HepG2 (cell line): ENCODE data around the gene DPH2. TPM values are rescaled to one million over a fixed set of nuclear protein-coding genes. Genes with fewer than 3 reads are reported as not detected.

Source experiments
- ATAC-seq: fragments of 200-7000 bp; cut with Tn5 transposase; 3 replicates; pipeline ENCODE4 v1.9.1; 2020; ENCODE audit warnings: mild to moderate bottlenecking, moderate library complexity
- BruUV-seq: library from RNA; stranded (reverse); fragments of 400-500 nt; replicated peaks from 2 replicates; lab custom pipeline; 2021; lab: Mats Ljungman, UMichigan
- CTCF ChIA-PET: fragments of 300-600 bp; formaldehyde crosslinking; extraction: SDS; loops from one replicate; lab custom pipeline; 2021; ENCODE audit warnings: low total read pairs, inconsistent platforms, low intra/inter-chr PET ratio; lab: Yijun Ruan, JAX
- POLR2A ChIA-PET: fragments of 350-600 bp; sonication (Branson Sonifier 250); formaldehyde crosslinking; loops from one replicate; lab custom pipeline; 2020; ENCODE audit warnings: antibody characterized with exemption, inconsistent platforms; lab: Yijun Ruan, JAX
- DNase-seq: peaks from one replicate; pipeline ENCODE4 v3.0.0-alpha.2; 2015; ENCODE audit warnings: low spot score
- FAIRE-seq: peaks from 3 replicates; lab custom pipeline; 2011; peaks lifted over from hg19 to GRCh38; lab: Jason Lieb, UNC
- H2AFZ ChIP-seq: one replicate; pipeline ENCODE4 v1.6.1; 2011; ENCODE audit warnings: low read length, inconsistent platforms
- H3K27ac ChIP-seq: fragments of 300-600 bp; 3 replicates; pipeline ENCODE4 v1.8.0; 2011; ENCODE audit warnings: mixed run types, mild to moderate bottlenecking, mixed read lengths, low read length, inconsistent platforms; ENCODE audit not compliant: insufficient read depth; ENCODE audit errors: extremely low read length
- H3K27me3 ChIP-seq, 2 experiments: fragments of 200-600 bp in 1 of 2; 2 replicates in 1 of 2; 3 replicates in 1 of 2; pipeline versions ENCODE4 v1.6.0 to v1.8.0; 2011; ENCODE audit warnings: low read length in 2 of 2, mild to moderate bottlenecking in 2 of 2, moderate library complexity in 2 of 2, inconsistent platforms in 1 of 2; ENCODE audit not compliant: insufficient read depth in 2 of 2, control insufficient read depth in 1 of 2
- H3K36me3 ChIP-seq, 2 experiments: fragments of 200-600 bp in 1 of 2; replicated peaks in 1 of 2; 2 replicates in 1 of 2; 3 replicates in 1 of 2; pipeline versions ENCODE4 v1.5.1 to v1.8.0; 2011; ENCODE audit warnings: low read length in 2 of 2, inconsistent platforms in 1 of 2; ENCODE audit not compliant: insufficient read depth in 2 of 2, control insufficient read depth in 1 of 2
- H3K4me1 ChIP-seq: 2 replicates; pipeline ENCODE4 v1.5.1; 2012; ENCODE audit warnings: low read length, inconsistent platforms; ENCODE audit not compliant: insufficient read depth
- H3K4me2 ChIP-seq: 2 replicates; pipeline ENCODE4 v1.6.0; 2011; ENCODE audit warnings: low read depth, low read length, inconsistent platforms
- H3K4me3 ChIP-seq, 3 experiments: fragments of 200-600 bp in 1 of 3; sonication (generic), shearing (Covaris generic) in 1 of 3; replicated peaks in 1 of 3; 2 replicates each; pipeline ENCODE4 v1.5.1; 2011 to 2016; ENCODE audit warnings: low read length in 3 of 3, inconsistent platforms in 2 of 3, low read depth in 2 of 3, mild to moderate bottlenecking in 2 of 3, control low read depth in 1 of 3, mixed read lengths in 1 of 3; ENCODE audit not compliant: insufficient read depth in 1 of 3
- H3K79me2 ChIP-seq: one replicate; pipeline ENCODE4 v1.6.1; 2011; ENCODE audit warnings: low read length, inconsistent platforms; ENCODE audit not compliant: insufficient read depth
- H3K9ac ChIP-seq: 2 replicates; pipeline ENCODE4 v1.6.0; 2011; ENCODE audit warnings: mild to moderate bottlenecking, low read depth, low read length, inconsistent platforms; ENCODE audit not compliant: insufficient read depth
- H3K9me3 ChIP-seq: 2 replicates; pipeline ENCODE4 v1.5.1; 2012; ENCODE audit warnings: mild to moderate bottlenecking, low read length
- H4K20me1 ChIP-seq: 2 replicates; pipeline ENCODE4 v1.6.0; 2011; ENCODE audit warnings: inconsistent platforms, mild to moderate bottlenecking, low read length, moderate library complexity; ENCODE audit not compliant: insufficient read depth
- DPF2 ChIP-seq: sonication (generic); formaldehyde crosslinking; IDR thresholded peaks from 2 replicates; pipeline ENCODE4 v1.4.0; 2020; ENCODE audit warnings: mild to moderate bottlenecking, low read depth, missing genetic modification reagents, borderline replicate concordance
- JUNB ChIP-seq: sonication (generic); formaldehyde crosslinking; IDR thresholded peaks from 2 replicates; pipeline ENCODE4 v1.8.0; 2022; ENCODE audit warnings: missing genetic modification reagents, mild to moderate bottlenecking, borderline replicate concordance
- KLF11 ChIP-seq: IDR thresholded peaks from 2 replicates; pipeline ENCODE4 v1.6.1; 2016; ENCODE audit warnings: missing compliant biosample characterization
- SOX5 ChIP-seq: IDR thresholded peaks from 2 replicates; pipeline ENCODE4 v1.6.1; 2016; ENCODE audit warnings: borderline replicate concordance
- TARDBP ChIP-seq: sonication (generic); formaldehyde crosslinking; IDR thresholded peaks from 2 replicates; pipeline ENCODE4 v1.8.0; 2022; ENCODE audit warnings: mild to moderate bottlenecking, missing genetic modification reagents
- ZC3H4 ChIP-seq: sonication (generic); formaldehyde crosslinking; IDR thresholded peaks from 2 replicates; pipeline ENCODE4 v1.4.0; 2020; ENCODE audit warnings: missing genetic modification reagents, borderline replicate concordance
- ZSCAN29 ChIP-seq: sonication (generic); formaldehyde crosslinking; conservative IDR thresholded peaks from 2 replicates; pipeline ENCODE4 v1.4.0; 2020; ENCODE audit warnings: mild to moderate bottlenecking, missing genetic modification reagents
- WGBS: methylation state at CpG from one replicate; pipeline ENCODE4 v1.1.6; 2017; ENCODE audit warnings: low lambda C conversion rate; 5-methylcytosine and 5-hydroxymethylcytosine counted together
- in situ Hi-C: cut with HindIII; loops from 2 replicates; pipeline ENCODE4 v1.10.0; 2017; ENCODE audit warnings: low pct_unique_long_range_greater_than_20kb; ENCODE audit not compliant: extremely low pct_ligation_motif_present
- intact Hi-C: fragments of 100-400 bp; cut with micrococcal nuclease; formaldehyde crosslinking; loops from one replicate; pipeline ENCODE4 v1.10.0; 2022; ENCODE audit not compliant: unreplicated experiment
- polyA plus RNA-seq, 8 experiments: library from polyadenylated mRNA; depleted of rRNA in 3 of 8; stranded (reverse) in 7 of 8; unstranded in 1 of 8; fragments of >200 nt; fragmentation: Illumina TruSeq in 4 of 8; extraction: Trizol in 4 of 8; gene quantifications; 2 replicates each; pipeline versions ENCODE4 v1.2.1 to v1.2.3, GENCODE V29; 2011 to 2016; ENCODE audit warnings: low read depth in 4 of 8, missing spikeins in 1 of 8, mixed read lengths in 1 of 8; ENCODE audit not compliant: insufficient read depth in 1 of 8
- total RNA-seq, 5 experiments: library from RNA; depleted of rRNA; stranded (reverse); fragments of >200 nt; fragmentation: Illumina TruSeq; extraction: Trizol; gene quantifications; 2 replicates each; pipeline ENCODE4 v1.2.3, GENCODE V29; 2016; ENCODE audit warnings: low read depth in 1 of 5
- TF ChIP-seq, protein P1 (sequence below): IDR thresholded peaks from 2 replicates; pipeline ENCODE4 v1.6.1; 2016; ENCODE audit warnings: low read depth, control low read depth
- TF ChIP-seq, protein P2 (sequence below): sonication (generic); formaldehyde crosslinking; IDR thresholded peaks from 2 replicates; pipeline ENCODE4 v1.9.0; 2021; ENCODE audit warnings: missing genetic modification reagents, borderline replicate concordance
- TF ChIP-seq, protein P3 (sequence below): sonication (generic); formaldehyde crosslinking; IDR thresholded peaks from 2 replicates; pipeline ENCODE4 v1.4.0; 2020; ENCODE audit warnings: missing genetic modification reagents

DPH2 gene
- total and polyA plus RNA-seq, 2 of the 13 experiments (the other 11 are each of a cell fraction or from before 2014, with no cell fraction given), result 32.2 to 38.3 TPM

DNA sequence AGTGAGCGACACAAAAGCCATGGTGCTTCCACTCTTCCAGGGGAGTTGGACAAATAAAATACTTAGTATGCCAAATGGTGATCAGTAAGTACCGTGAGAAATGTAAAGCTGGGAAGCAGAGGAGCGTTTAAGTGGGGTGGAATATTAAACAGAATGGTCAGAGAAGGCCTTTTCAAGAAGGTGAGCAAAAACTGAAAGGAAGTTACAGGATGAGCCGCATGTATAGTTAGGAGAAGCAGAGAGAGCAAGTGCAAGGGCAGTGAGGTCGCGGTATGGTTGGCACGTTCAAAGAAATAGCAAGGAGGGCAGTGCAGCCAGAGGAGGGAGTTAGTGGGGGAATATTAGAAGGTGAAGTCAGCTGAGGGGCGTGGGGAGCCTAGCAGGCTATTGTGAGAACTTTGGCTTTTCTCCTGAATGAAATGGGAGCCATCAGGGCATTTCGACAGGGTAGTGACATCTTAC lies 4.2 kb downstream of the DPH2 start:
- Histone ChIP-seq H3K9me3 (no peaks in the 10 kb centered on the region), H3K27ac (peak overlapping the region; percentile 75), H3K79me2 (peaks cover 36% of the 10 kb centered on the region), H3K36me3 (peaks cover 3 to 12% of the 10 kb centered on the region in 2 experiments; a peak in 4 of 5 replicates), H4K20me1 (peaks cover 4% of the 10 kb centered on the region; the same call in 1 of the 2 replicates), H2AFZ (peak overlapping the region; percentile 31), H3K4me3 (peak overlapping the region; percentile 95 to 96 (median 95)), H3K4me2 (peak overlapping the region; percentile 99), H3K27me3 (no peaks in the 10 kb centered on the region), H3K4me1 (peaks cover 54% of the 10 kb centered on the region), H3K9ac (peak overlapping the region; percentile 86)
- TF ChIP-seq TARDBP (CRISPR knock-in tag), result no peak
- TF ChIP-seq, protein P1, sequence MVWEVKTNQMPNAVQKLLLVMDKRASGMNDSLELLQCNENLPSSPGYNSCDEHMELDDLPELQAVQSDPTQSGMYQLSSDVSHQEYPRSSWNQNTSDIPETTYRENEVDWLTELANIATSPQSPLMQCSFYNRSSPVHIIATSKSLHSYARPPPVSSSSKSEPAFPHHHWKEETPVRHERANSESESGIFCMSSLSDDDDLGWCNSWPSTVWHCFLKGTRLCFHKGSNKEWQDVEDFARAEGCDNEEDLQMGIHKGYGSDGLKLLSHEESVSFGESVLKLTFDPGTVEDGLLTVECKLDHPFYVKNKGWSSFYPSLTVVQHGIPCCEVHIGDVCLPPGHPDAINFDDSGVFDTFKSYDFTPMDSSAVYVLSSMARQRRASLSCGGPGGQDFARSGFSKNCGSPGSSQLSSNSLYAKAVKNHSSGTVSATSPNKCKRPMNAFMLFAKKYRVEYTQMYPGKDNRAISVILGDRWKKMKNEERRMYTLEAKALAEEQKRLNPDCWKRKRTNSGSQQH (CRISPR knock-in tag), result 0 out of 2 replicates have a peak, but pooled peaks have one; percentile 52
- TF ChIP-seq SOX5 (CRISPR knock-in tag), result 0 out of 2 replicates have a peak, but pooled peaks have one; percentile 4
- TF ChIP-seq ZC3H4 (CRISPR knock-in tag), result no peak
- TF ChIP-seq KLF11 (CRISPR knock-in tag), result no peak
- TF ChIP-seq, protein P2, sequence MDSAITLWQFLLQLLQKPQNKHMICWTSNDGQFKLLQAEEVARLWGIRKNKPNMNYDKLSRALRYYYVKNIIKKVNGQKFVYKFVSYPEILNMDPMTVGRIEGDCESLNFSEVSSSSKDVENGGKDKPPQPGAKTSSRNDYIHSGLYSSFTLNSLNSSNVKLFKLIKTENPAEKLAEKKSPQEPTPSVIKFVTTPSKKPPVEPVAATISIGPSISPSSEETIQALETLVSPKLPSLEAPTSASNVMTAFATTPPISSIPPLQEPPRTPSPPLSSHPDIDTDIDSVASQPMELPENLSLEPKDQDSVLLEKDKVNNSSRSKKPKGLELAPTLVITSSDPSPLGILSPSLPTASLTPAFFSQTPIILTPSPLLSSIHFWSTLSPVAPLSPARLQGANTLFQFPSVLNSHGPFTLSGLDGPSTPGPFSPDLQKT, result no peak
- 0 out of 2 replicates have a peak, but pooled peaks have one; percentile 44 for TF ChIP-seq JUNB (CRISPR knock-in tag)
- TF ChIP-seq ZSCAN29 (CRISPR knock-in tag), result no peak
- TF ChIP-seq DPF2 (CRISPR knock-in tag), result no peak
- TF ChIP-seq, protein P3, sequence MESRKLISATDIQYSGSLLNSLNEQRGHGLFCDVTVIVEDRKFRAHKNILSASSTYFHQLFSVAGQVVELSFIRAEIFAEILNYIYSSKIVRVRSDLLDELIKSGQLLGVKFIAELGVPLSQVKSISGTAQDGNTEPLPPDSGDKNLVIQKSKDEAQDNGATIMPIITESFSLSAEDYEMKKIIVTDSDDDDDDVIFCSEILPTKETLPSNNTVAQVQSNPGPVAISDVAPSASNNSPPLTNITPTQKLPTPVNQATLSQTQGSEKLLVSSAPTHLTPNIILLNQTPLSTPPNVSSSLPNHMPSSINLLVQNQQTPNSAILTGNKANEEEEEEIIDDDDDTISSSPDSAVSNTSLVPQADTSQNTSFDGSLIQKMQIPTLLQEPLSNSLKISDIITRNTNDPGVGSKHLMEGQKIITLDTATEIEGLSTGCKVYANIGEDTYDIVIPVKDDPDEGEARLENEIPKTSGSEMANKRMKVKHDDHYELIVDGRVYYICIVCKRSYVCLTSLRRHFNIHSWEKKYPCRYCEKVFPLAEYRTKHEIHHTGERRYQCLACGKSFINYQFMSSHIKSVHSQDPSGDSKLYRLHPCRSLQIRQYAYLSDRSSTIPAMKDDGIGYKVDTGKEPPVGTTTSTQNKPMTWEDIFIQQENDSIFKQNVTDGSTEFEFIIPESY (CRISPR knock-in tag), result peak; percentile 41; the same call in 1 of the 2 replicates
- intact Hi-C loops (no loop called here), in situ Hi-C loops (no loop called here)
- FAIRE-seq, result no peak
- BruUV-seq, result no TSS peak
- WGBS, result 57% methylated on average over 9 of the region's 9 CpGs
- no peak for DNase-seq
- CTCF ChIA-PET, result no interaction called here
- POLR2A ChIA-PET, result interaction anchor here (1.3 to 4.1 kb wide), 4 partner anchors 27 to 324 kb away, joined by 3 to 15 read pairs (median 10); partner anchors contain the start of genes IPO13, KDM4A and SLC6A9
- no peak for ATAC-seq
